ENCODE results near the gene BMP3. TPM values are rescaled to one million over a fixed set of nuclear protein-coding genes. Genes with fewer than 3 reads are reported as not detected.

BMP3 gene
- total RNA-seq, 1 donor from 2014 or later: 0.04 TPM

- Mint-ChIP-seq H3K27ac (no peak overlapping the region), H3K9me3 (no peaks in the 10 kb centered on the region), H3K4me3 (no peak overlapping the region), H3K27me3 (no peaks in the 10 kb centered on the region), H3K4me1 (peaks cover 14% of the 10 kb centered on the region), H3K36me3 (ENCODE audit: low read depth) (no peaks in the 10 kb centered on the region)
- POLR2A ChIA-PET: no interaction called here
- intact Hi-C loops (cut with micrococcal nuclease): loop anchor here (1.0 to 5.0 kb wide), 5 partner anchors 686 to 1135 kb away; no protein-coding TSS in a partner anchor
- DNase-seq (peak; percentile 31), ATAC-seq (ENCODE audit: low read depth) (peak; percentile 84)
- CTCF ChIA-PET: interaction anchor here (0.6 to 5.5 kb wide), 10 partner anchors 9 to 691 kb away, joined by 3 to 39 read pairs (median 6); no protein-coding TSS in a partner anchor
- no peak for TF ChIP-seq CTCF (IDR thresholded peaks at IDR 0.05)
Measured at GRCh38 chr4:81052119-81053068, 21.9 kb downstream of the BMP3 start.

GRCh38 chr4:81058621-81059020 is 28.1 kb downstream of the BMP3 start:
- TF ChIP-seq CTCF (IDR thresholded peaks at IDR 0.05): no peak
- H3K27ac Mint-ChIP-seq: no peak overlapping the region
- POLR2A ChIA-PET: no interaction called here
- CTCF ChIA-PET: interaction anchor here (2.5 kb wide), 1 partner anchor 11 kb away, joined by 10 read pairs; no protein-coding TSS in a partner anchor
- peaks cover 5% of the 10 kb centered on the region for H3K4me1 Mint-ChIP-seq
- H3K27me3 Mint-ChIP-seq: peaks cover 1% of the 10 kb centered on the region
- H3K36me3 Mint-ChIP-seq (ENCODE audit: low read depth): no peaks in the 10 kb centered on the region
- no peak for DNase-seq
- intact Hi-C loops (cut with micrococcal nuclease): no loop called here
- no peak overlapping the region for H3K4me3 Mint-ChIP-seq
- no peak for ATAC-seq (ENCODE audit: low read depth)
- H3K9me3 Mint-ChIP-seq: no peaks in the 10 kb centered on the region

- Mint-ChIP-seq H3K9me3 (no peaks in the 10 kb centered on the region), H3K4me3 (no peak overlapping the region), H3K27ac (no peak overlapping the region), H3K4me1 (peaks cover 5% of the 10 kb centered on the region), H3K36me3 (ENCODE audit: low read depth) (no peaks in the 10 kb centered on the region), H3K27me3 (peaks cover 1% of the 10 kb centered on the region)
- ChIA-PET CTCF (no interaction called here), POLR2A (no interaction called here)
- no peak for TF ChIP-seq CTCF (IDR thresholded peaks at IDR 0.05)
- DNase-seq (no peak), ATAC-seq (ENCODE audit: low read depth) (no peak)
- intact Hi-C loops (cut with micrococcal nuclease): no loop called here
Measured at GRCh38 chr4:81060587-81061343, 30.3 kb downstream of the BMP3 start.

GRCh38 chr4:81061344-81061730 is 30.8 kb downstream of the BMP3 start:
- ATAC-seq (ENCODE audit: low read depth): no peak
- peaks cover 1% of the 10 kb centered on the region for H3K27me3 Mint-ChIP-seq
- no peak overlapping the region for H3K27ac Mint-ChIP-seq
- CTCF ChIA-PET: no interaction called here
- POLR2A ChIA-PET: no interaction called here
- DNase-seq: no peak
- intact Hi-C loops (cut with micrococcal nuclease): no loop called here
- H3K4me3 Mint-ChIP-seq: no peak overlapping the region
- H3K9me3 Mint-ChIP-seq: no peaks in the 10 kb centered on the region
- peaks cover 5% of the 10 kb centered on the region for H3K4me1 Mint-ChIP-seq
- no peak for TF ChIP-seq CTCF (IDR thresholded peaks at IDR 0.05)
- no peaks in the 10 kb centered on the region for H3K36me3 Mint-ChIP-seq (ENCODE audit: low read depth)

GRCh38 chr4:81062001-81062400 is 31.5 kb downstream of the BMP3 start:
- intact Hi-C loops (cut with micrococcal nuclease): no loop called here
- Mint-ChIP-seq H3K4me1 (peaks cover 5% of the 10 kb centered on the region), H3K4me3 (no peak overlapping the region), H3K9me3 (no peaks in the 10 kb centered on the region), H3K36me3 (ENCODE audit: low read depth) (no peaks in the 10 kb centered on the region), H3K27me3 (peaks cover 1% of the 10 kb centered on the region), H3K27ac (no peak overlapping the region)
- ChIA-PET CTCF (interaction anchor here (1.7 kb wide), 1 partner anchor 22 kb away, joined by 6 read pairs; no protein-coding TSS in a partner anchor), POLR2A (no interaction called here)
- DNase-seq: no peak
- no peak for ATAC-seq (ENCODE audit: low read depth)
- TF ChIP-seq CTCF (IDR thresholded peaks at IDR 0.05): no peak

Measured in activated B cell treated with CpG ODN at 0.5 μM for 24 hours (primary cell).